Ascending aorta (tissue), 2 donors: ENCODE results near the gene TMTC1. TPM values are rescaled to one million over a fixed set of nuclear protein-coding genes. Genes with fewer than 3 reads are reported as not detected.

Experiments used
- DNase-seq, 2 donors: peaks; one replicate each; pipeline ENCODE4 v3.0.0-alpha.2; 2019; ENCODE audit warnings: low spot score in 2 of 2
- H3K27ac ChIP-seq, 2 donors: fragments of 200-600 bp; sonication (generic); one replicate each; pipeline ENCODE4 v1.5.1; 2016 to 2017; ENCODE audit warnings: mild to moderate bottlenecking in 1 of 2
- H3K27me3 ChIP-seq: fragments of 200-600 bp; sonication (generic); one replicate; pipeline ENCODE4 v1.5.1; 2017
- H3K36me3 ChIP-seq, 2 donors: fragments of 200-600 bp; sonication (generic); one replicate each; pipeline ENCODE4 v1.5.1; 2016
- H3K4me1 ChIP-seq, 2 donors: fragments of 200-600 bp; sonication (generic); one replicate each; pipeline ENCODE4 v1.5.1; 2016 to 2017; ENCODE audit warnings: mild to moderate bottlenecking in 1 of 2
- H3K4me3 ChIP-seq, 2 donors: fragments of 200-600 bp; sonication (generic); one replicate each; pipeline ENCODE4 v1.5.1; 2016 to 2017; ENCODE audit warnings: mild to moderate bottlenecking in 1 of 2
- H3K9me3 ChIP-seq, 2 donors: fragments of 200-600 bp; sonication (generic); one replicate each; pipeline ENCODE4 v1.5.1; 2016
- CTCF ChIP-seq, 3 experiments: fragments of 200-600 bp in 2 of 3; fragments of 450-650 bp in 1 of 3; sonication (generic) in 2 of 3; IDR thresholded peaks; one replicate each; pipeline ENCODE4 v1.5.1; 2016 to 2019; ENCODE audit warnings: antibody characterized with exemption in 3 of 3, mild to moderate bottlenecking in 1 of 3, moderate library complexity in 1 of 3
- intact Hi-C: fragments of 100-400 bp; cut with DNase I; formaldehyde crosslinking; loops from one replicate; pipeline ENCODE4 v1.15.1; 2023
- total RNA-seq: library from RNA; depleted of rRNA; stranded (reverse); fragments of >200 nt; gene quantifications from one replicate; pipeline ENCODE4 v1.1.0, GENCODE V29; 2016

Gene TMTC1
- total RNA-seq, 1 donor from 2014 or later = 176 TPM

DNA sequence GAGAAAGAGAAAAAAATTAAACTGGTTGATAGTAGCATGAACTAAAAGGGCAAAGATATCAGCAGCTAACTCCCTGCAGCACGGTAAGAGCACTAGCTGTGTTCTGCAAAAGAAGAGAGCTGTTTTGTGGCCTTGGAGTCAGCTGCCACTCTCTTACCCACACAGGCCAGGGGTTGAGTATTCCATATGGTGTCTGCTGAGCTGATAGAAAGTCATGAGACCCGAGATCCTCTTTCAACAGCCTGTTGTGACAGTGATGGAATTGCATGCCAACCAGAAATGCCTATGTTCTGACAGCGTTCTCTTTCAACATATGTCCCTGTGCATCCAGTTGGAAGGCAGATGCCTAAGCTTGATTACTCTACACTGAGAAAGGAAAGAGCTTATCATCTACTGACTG lies 39.9 kb downstream of the TMTC1 start:
- intact Hi-C loops = loop anchor here (5.0 kb wide), 1 partner anchor 38 kb away; the partner anchor contains the start of gene TMTC1
- H3K36me3 ChIP-seq = peaks cover 0 to 4% of the 10 kb centered on the region in 2 donors
- peak overlapping the region; percentile 44 to 74 for H3K27ac ChIP-seq
- H3K9me3 ChIP-seq = no peaks in the 10 kb centered on the region
- DNase-seq = no peak
- H3K4me1 ChIP-seq = peaks cover 3 to 21% of the 10 kb centered on the region in 2 donors
- TF ChIP-seq CTCF (IDR thresholded peaks at IDR 0.05) = no peak
- H3K4me3 ChIP-seq = no peak overlapping the region
- no peaks in the 10 kb centered on the region for H3K27me3 ChIP-seq

DNA sequence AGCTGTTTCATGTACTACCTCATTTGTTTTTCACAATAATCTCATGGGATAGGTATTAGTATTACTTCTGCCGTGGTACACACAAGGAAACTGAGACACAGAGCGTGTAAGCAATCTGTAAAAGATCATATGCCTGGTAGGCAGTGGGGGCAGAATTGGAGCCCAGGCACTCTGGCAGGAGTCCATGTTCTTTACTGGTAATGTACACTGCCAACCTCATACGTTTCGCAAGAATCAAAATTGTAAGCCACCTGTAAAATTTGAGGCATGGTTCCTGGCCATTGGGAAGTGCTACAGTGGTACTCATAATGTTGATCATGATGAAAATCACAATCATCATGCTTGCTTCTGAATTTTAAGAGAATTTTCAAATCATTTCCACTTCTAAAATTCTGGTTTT lies 40.7 kb downstream of the TMTC1 start:
- Histone ChIP-seq H3K27me3 (no peaks in the 10 kb centered on the region), H3K4me3 (no peak overlapping the region), H3K27ac (peak overlapping the region in 1 of 2 donors; percentile 74), H3K4me1 (peaks cover 3 to 24% of the 10 kb centered on the region in 2 donors), H3K9me3 (no peaks in the 10 kb centered on the region), H3K36me3 (peaks cover 0 to 4% of the 10 kb centered on the region in 2 donors)
- TF ChIP-seq CTCF (IDR thresholded peaks at IDR 0.05) = no peak
- intact Hi-C loops = loop anchor here (5.0 kb wide), 1 partner anchor 39 kb away; the partner anchor contains the start of gene TMTC1
- no peak for DNase-seq

DNA sequence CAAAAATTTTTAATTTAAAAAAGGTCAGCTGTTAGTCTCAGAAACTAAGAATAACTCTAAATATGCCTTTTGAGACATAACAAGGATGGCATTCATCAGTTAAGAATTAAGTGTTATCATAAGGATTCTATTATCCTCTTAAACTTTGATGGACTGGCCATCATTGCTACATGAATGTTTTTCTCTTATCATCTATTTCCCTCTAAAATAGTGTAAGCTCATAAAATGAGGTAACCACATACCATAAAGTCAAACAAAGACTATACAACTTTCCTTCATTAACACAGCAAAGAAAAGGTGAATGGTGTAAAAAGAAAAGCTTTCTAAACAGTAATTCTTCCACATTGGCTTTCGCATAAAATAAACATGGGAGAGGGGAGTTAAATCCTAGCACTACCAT lies 41.1 kb downstream of the TMTC1 start:
- Histone ChIP-seq H3K4me1 (peaks cover 3 to 25% of the 10 kb centered on the region in 2 donors), H3K27me3 (no peaks in the 10 kb centered on the region), H3K9me3 (no peaks in the 10 kb centered on the region), H3K4me3 (no peak overlapping the region), H3K36me3 (peaks cover 0 to 4% of the 10 kb centered on the region in 2 donors), H3K27ac (peak overlapping the region in 1 of 2 donors; percentile 74)
- no peak for DNase-seq
- TF ChIP-seq CTCF (IDR thresholded peaks at IDR 0.05) = no peak
- intact Hi-C loops = loop anchor here (5.0 kb wide), 1 partner anchor 40 kb away; the partner anchor contains the start of gene TMTC1

DNA sequence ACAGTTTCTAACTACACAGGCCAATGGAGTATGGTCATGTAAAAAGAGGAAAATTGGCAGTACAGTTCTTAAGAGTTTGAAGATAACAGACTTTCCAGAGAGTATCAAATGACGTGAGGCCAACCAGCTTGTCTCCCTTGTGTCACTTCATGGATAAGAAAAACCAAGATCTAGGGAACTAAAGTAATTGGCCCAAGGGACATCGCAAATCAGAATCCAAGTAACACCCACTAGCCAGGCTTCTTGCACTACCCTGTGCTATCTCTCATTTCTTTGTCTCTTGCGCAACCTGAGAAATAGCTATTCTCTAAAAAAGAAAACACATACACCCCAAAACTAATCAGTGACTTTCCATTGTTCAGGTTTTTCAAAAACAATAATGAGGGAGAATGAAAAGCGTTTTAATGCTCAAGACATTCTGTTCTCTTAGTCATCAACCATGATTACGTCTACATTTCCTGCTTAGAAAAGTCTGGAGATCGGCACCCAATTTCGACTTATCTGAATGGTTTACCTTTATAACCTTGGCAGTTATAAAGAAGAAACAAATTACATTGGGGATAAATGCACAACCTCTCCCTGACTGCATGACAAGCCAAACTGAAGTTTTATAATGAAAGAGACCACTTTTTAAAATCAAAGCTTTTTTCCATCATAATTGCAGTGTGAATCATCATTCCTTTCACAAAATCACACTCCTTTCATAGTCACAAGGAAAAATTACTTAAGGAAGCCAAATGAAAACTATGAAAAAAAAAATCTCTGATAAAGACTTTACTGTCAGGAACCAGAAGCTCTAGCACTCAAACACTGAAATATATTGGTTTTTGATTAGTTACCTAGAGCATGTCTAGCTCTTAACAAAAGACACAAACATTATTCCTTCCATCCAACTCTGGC lies 42.1 kb downstream of the TMTC1 start:
- Histone ChIP-seq H3K4me3 (no peak overlapping the region), H3K9me3 (no peaks in the 10 kb centered on the region), H3K36me3 (peaks cover 0 to 4% of the 10 kb centered on the region in 2 donors), H3K27ac (peak overlapping the region; percentile 71 to 74), H3K4me1 (peaks cover 3 to 25% of the 10 kb centered on the region in 2 donors), H3K27me3 (no peaks in the 10 kb centered on the region)
- intact Hi-C loops = loop anchor here (2.0 to 5.0 kb wide), 2 partner anchors 15 to 41 kb away; partner anchors contain the start of gene TMTC1
- TF ChIP-seq CTCF (IDR thresholded peaks at IDR 0.05) = no peak
- no peak for DNase-seq

- TF ChIP-seq CTCF (IDR thresholded peaks at IDR 0.05) = no peak
- no peaks in the 10 kb centered on the region for H3K27me3 ChIP-seq
- H3K4me1 ChIP-seq = peaks cover 8 to 32% of the 10 kb centered on the region in 2 donors
- DNase-seq = no peak
- peaks cover 0 to 13% of the 10 kb centered on the region in 2 donors for H3K36me3 ChIP-seq
- H3K27ac ChIP-seq = peak overlapping the region in 1 of 2 donors; percentile 74
- intact Hi-C loops = no loop called here
- no peaks in the 10 kb centered on the region for H3K9me3 ChIP-seq
- H3K4me3 ChIP-seq = no peak overlapping the region
These were observed 44.3 kb downstream of the TMTC1 start for GRCh38 chr12:29739279-29739991.
